RWPE1 (cell line): ENCODE results near the gene ADCY7.
A peak's percentile ranks its signal among the peaks of the same experiment; 100 is the strongest.

Experiments
- CTCF ChIA-PET: fragments of 350-600 bp; sonication (Branson Sonifier 250); formaldehyde crosslinking; extraction: SDS; loops from one replicate; lab custom pipeline; 2021; lab: Yijun Ruan, JAX
- POLR2A ChIA-PET: fragments of 400-600 bp; formaldehyde crosslinking; extraction: SDS; loops from one replicate; lab custom pipeline; 2020; ENCODE audit warnings: antibody characterized with exemption; ENCODE audit not compliant: low non-redundant PET; lab: Yijun Ruan, JAX
- DNase-seq: peaks from one replicate; pipeline ENCODE4 v3.0.0; 2012; ENCODE audit warnings: low spot score
- H3K27ac ChIP-seq: fragments of 450-650 bp; 2 replicates; pipeline ENCODE4 v1.5.1; 2017
- CTCF ChIP-seq: fragments of 450-650 bp; conservative IDR thresholded peaks from 2 replicates; pipeline ENCODE4 v1.5.1; 2017; ENCODE audit warnings: low read depth, mild to moderate bottlenecking

Gene ADCY7

GRCh38 chr16:50295541-50296132 is 29.3 kb downstream of the ADCY7 start:
- CTCF ChIA-PET, result interaction anchor here (0.7 kb wide), 1 partner anchor 9 kb away, joined by 3 read pairs; no protein-coding TSS in a partner anchor
- no peak for DNase-seq
- H3K27ac ChIP-seq, result peak overlapping the region; percentile 28
- no peak for TF ChIP-seq CTCF
- POLR2A ChIA-PET, result no interaction called here

GRCh38 chr16:50296807-50297206 is 30.5 kb downstream of the ADCY7 start:
- peak overlapping the region; percentile 28 for H3K27ac ChIP-seq
- ChIA-PET CTCF (no interaction called here), POLR2A (interaction anchor here (0.6 kb wide), 1 partner anchor 14 kb away, joined by 3 read pairs; no protein-coding TSS in a partner anchor)

GRCh38 chr16:50297301-50298074 is 31.1 kb downstream of the ADCY7 start:
- no peak for TF ChIP-seq CTCF
- DNase-seq, result no peak
- CTCF ChIA-PET, result no interaction called here
- H3K27ac ChIP-seq, result peak overlapping the region; percentile 28
- POLR2A ChIA-PET, result no interaction called here

More at GRCh38 chr16:50296807-50297206, 30.5 kb downstream of the ADCY7 start:
- DNase-seq, result no peak
- TF ChIP-seq CTCF, result no peak

- POLR2A ChIA-PET, result no interaction called here
- CTCF ChIA-PET, result no interaction called here
- no peak overlapping the region for H3K27ac ChIP-seq
- no peak for TF ChIP-seq CTCF
- no peak for DNase-seq
These were observed 31.7 kb downstream of the ADCY7 start for GRCh38 chr16:50298075-50298460.

- CTCF ChIA-PET, result interaction anchor here (0.6 kb wide), 1 partner anchor 54 kb away, joined by 3 read pairs; no protein-coding TSS in a partner anchor
- no peak for DNase-seq
- POLR2A ChIA-PET, result no interaction called here
- no peak overlapping the region for H3K27ac ChIP-seq
- TF ChIP-seq CTCF, result no peak
These were observed 32.5 kb downstream of the ADCY7 start for GRCh38 chr16:50298591-50299507.
